HepG2 (cell line): ENCODE data around the gene FGD6. TPM values are rescaled to one million over a fixed set of nuclear protein-coding genes. Genes with fewer than 3 reads are reported as not detected.

ENCODE experiments used
- AHR ChIP-seq: IDR thresholded peaks from 2 replicates; pipeline ENCODE4 v1.6.1; 2018; ENCODE audit warnings: missing genetic modification reagents, missing compliant biosample characterization
- CSRNP1 ChIP-seq: sonication (generic); formaldehyde crosslinking; IDR thresholded peaks from 2 replicates; pipeline ENCODE4 v1.8.1; 2023; ENCODE audit warnings: mild to moderate bottlenecking, missing genetic modification reagents
- KMT2A ChIP-seq: sonication (generic); formaldehyde crosslinking; IDR thresholded peaks from 2 replicates; pipeline ENCODE4 v1.4.0; 2020; ENCODE audit warnings: missing genetic modification reagents
- SAFB2 ChIP-seq: sonication (generic); formaldehyde crosslinking; IDR thresholded peaks from 2 replicates; pipeline ENCODE4 v1.5.1; 2020; ENCODE audit warnings: missing genetic modification reagents, low read depth, mild to moderate bottlenecking, borderline replicate concordance
- SIN3A ChIP-seq: IDR thresholded peaks from 2 replicates; pipeline ENCODE4 v1.6.1; 2011; ENCODE audit warnings: low read depth, mild to moderate bottlenecking, control low read depth, low read length, borderline replicate concordance
- SKI ChIP-seq: fragments of 450-650 bp; IDR thresholded peaks from one replicate; pipeline ENCODE4 v1.6.1; 2018; ENCODE audit warnings: mild to moderate bottlenecking; ENCODE audit not compliant: partially characterized antibody
- ZNF281 ChIP-seq: sonication (generic); formaldehyde crosslinking; IDR thresholded peaks from 2 replicates; pipeline ENCODE4 v1.4.0; 2020; ENCODE audit warnings: missing genetic modification reagents, borderline replicate concordance
- ZNF343 ChIP-seq: sonication (generic); formaldehyde crosslinking; IDR thresholded peaks from 2 replicates; pipeline ENCODE4 v1.4.0; 2020; ENCODE audit warnings: mild to moderate bottlenecking, missing genetic modification reagents
- ZNF878 ChIP-seq: sonication (generic); formaldehyde crosslinking; IDR thresholded peaks from 2 replicates; pipeline ENCODE4 v1.8.1; 2023; ENCODE audit warnings: mild to moderate bottlenecking, missing genetic modification reagents, moderate library complexity
- polyA plus RNA-seq, 8 experiments: library from polyadenylated mRNA; depleted of rRNA in 3 of 8; stranded (reverse) in 7 of 8; unstranded in 1 of 8; fragments of >200 nt; fragmentation: Illumina TruSeq in 4 of 8; extraction: Trizol in 4 of 8; gene quantifications; 2 replicates each; pipeline versions ENCODE4 v1.2.1 to v1.2.3, GENCODE V29; 2011 to 2016; ENCODE audit warnings: low read depth in 4 of 8, missing spikeins in 1 of 8, mixed read lengths in 1 of 8; ENCODE audit not compliant: insufficient read depth in 1 of 8
- total RNA-seq, 5 experiments: library from RNA; depleted of rRNA; stranded (reverse); fragments of >200 nt; fragmentation: Illumina TruSeq; extraction: Trizol; gene quantifications; 2 replicates each; pipeline ENCODE4 v1.2.3, GENCODE V29; 2016; ENCODE audit warnings: low read depth in 1 of 5
- TF ChIP-seq, protein P1 (sequence below): sonication (generic); formaldehyde crosslinking; IDR thresholded peaks from 2 replicates; pipeline ENCODE4 v1.5.1; 2020; ENCODE audit warnings: missing genetic modification reagents, mild to moderate bottlenecking, borderline replicate concordance
- TF ChIP-seq, protein P2 (sequence below): IDR thresholded peaks from 2 replicates; pipeline ENCODE4 v1.6.1; 2018; ENCODE audit warnings: missing genetic modification reagents
- TF ChIP-seq, protein P3 (sequence below): sonication (generic); formaldehyde crosslinking; IDR thresholded peaks from 2 replicates; pipeline ENCODE4 v1.5.0; 2020; ENCODE audit warnings: missing genetic modification reagents, mild to moderate bottlenecking, borderline replicate concordance
- TF ChIP-seq, protein P4 (sequence below): sonication (generic); formaldehyde crosslinking; IDR thresholded peaks from 2 replicates; pipeline ENCODE4 v1.8.1; 2022; ENCODE audit warnings: mild to moderate bottlenecking, missing genetic modification reagents
- TF ChIP-seq, protein P5 (sequence below): sonication (generic); formaldehyde crosslinking; IDR thresholded peaks from 2 replicates; pipeline ENCODE4 v1.4.0; 2020; ENCODE audit warnings: mild to moderate bottlenecking, missing genetic modification reagents

Gene FGD6
- total and polyA plus RNA-seq, 2 of the 13 experiments (the other 11 are each of a cell fraction or from before 2014, with no cell fraction given): 2.2 to 4.3 TPM

- TF ChIP-seq, protein P1, sequence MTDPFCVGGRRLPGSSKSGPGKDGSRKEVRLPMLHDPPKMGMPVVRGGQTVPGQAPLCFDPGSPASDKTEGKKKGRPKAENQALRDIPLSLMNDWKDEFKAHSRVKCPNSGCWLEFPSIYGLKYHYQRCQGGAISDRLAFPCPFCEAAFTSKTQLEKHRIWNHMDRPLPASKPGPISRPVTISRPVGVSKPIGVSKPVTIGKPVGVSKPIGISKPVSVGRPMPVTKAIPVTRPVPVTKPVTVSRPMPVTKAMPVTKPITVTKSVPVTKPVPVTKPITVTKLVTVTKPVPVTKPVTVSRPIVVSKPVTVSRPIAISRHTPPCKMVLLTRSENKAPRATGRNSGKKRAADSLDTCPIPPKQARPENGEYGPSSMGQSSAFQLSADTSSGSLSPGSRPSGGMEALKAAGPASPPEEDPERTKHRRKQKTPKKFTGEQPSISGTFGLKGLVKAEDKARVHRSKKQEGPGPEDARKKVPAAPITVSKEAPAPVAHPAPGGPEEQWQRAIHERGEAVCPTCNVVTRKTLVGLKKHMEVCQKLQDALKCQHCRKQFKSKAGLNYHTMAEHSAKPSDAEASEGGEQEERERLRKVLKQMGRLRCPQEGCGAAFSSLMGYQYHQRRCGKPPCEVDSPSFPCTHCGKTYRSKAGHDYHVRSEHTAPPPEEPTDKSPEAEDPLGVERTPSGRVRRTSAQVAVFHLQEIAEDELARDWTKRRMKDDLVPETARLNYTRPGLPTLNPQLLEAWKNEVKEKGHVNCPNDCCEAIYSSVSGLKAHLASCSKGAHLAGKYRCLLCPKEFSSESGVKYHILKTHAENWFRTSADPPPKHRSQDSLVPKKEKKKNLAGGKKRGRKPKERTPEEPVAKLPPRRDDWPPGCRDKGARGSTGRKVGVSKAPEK: 0 out of 2 replicates have a peak, but pooled peaks have one; percentile 85
- TF ChIP-seq AHR (CRISPR knock-in tag) (peak; percentile 20; the same call in 1 of the 2 replicates), CSRNP1 (CRISPR knock-in tag) (no peak), SKI (peak; percentile 33), KMT2A (CRISPR knock-in tag) (peak; percentile 70), ZNF878 (CRISPR knock-in tag) (0 out of 2 replicates have a peak, but pooled peaks have one; percentile 48), SAFB2 (CRISPR knock-in tag) (0 out of 2 replicates have a peak, but pooled peaks have one; percentile 80), SIN3A (0 out of 2 replicates have a peak, but pooled peaks have one; percentile 38), ZNF343 (CRISPR knock-in tag) (no peak), ZNF281 (CRISPR knock-in tag) (peak; percentile 35; the same call in 1 of the 2 replicates)
- TF ChIP-seq, protein P2, sequence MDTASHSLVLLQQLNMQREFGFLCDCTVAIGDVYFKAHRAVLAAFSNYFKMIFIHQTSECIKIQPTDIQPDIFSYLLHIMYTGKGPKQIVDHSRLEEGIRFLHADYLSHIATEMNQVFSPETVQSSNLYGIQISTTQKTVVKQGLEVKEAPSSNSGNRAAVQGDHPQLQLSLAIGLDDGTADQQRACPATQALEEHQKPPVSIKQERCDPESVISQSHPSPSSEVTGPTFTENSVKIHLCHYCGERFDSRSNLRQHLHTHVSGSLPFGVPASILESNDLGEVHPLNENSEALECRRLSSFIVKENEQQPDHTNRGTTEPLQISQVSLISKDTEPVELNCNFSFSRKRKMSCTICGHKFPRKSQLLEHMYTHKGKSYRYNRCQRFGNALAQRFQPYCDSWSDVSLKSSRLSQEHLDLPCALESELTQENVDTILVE (CRISPR knock-in tag): peak; percentile 34; the same call in 1 of the 2 replicates
- TF ChIP-seq, protein P3, sequence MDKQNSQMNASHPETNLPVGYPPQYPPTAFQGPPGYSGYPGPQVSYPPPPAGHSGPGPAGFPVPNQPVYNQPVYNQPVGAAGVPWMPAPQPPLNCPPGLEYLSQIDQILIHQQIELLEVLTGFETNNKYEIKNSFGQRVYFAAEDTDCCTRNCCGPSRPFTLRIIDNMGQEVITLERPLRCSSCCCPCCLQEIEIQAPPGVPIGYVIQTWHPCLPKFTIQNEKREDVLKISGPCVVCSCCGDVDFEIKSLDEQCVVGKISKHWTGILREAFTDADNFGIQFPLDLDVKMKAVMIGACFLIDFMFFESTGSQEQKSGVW (CRISPR knock-in tag): no peak
- TF ChIP-seq, protein P4, sequence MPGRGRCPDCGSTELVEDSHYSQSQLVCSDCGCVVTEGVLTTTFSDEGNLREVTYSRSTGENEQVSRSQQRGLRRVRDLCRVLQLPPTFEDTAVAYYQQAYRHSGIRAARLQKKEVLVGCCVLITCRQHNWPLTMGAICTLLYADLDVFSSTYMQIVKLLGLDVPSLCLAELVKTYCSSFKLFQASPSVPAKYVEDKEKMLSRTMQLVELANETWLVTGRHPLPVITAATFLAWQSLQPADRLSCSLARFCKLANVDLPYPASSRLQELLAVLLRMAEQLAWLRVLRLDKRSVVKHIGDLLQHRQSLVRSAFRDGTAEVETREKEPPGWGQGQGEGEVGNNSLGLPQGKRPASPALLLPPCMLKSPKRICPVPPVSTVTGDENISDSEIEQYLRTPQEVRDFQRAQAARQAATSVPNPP (CRISPR knock-in tag): no peak
- TF ChIP-seq, protein P5, sequence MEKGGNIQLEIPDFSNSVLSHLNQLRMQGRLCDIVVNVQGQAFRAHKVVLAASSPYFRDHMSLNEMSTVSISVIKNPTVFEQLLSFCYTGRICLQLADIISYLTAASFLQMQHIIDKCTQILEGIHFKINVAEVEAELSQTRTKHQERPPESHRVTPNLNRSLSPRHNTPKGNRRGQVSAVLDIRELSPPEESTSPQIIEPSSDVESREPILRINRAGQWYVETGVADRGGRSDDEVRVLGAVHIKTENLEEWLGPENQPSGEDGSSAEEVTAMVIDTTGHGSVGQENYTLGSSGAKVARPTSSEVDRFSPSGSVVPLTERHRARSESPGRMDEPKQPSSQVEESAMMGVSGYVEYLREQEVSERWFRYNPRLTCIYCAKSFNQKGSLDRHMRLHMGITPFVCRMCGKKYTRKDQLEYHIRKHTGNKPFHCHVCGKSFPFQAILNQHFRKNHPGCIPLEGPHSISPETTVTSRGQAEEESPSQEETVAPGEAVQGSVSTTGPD (CRISPR knock-in tag): 0 out of 2 replicates have a peak, but pooled peaks have one; percentile 39
Observed at GRCh38 chr12:95072900-95073697, 144.2 kb downstream of the FGD6 start, which contains the start of gene NR2C1 (continued).
